Measurements from ENCODE around the gene CCDC33.

The CCDC33 gene

DNA sequence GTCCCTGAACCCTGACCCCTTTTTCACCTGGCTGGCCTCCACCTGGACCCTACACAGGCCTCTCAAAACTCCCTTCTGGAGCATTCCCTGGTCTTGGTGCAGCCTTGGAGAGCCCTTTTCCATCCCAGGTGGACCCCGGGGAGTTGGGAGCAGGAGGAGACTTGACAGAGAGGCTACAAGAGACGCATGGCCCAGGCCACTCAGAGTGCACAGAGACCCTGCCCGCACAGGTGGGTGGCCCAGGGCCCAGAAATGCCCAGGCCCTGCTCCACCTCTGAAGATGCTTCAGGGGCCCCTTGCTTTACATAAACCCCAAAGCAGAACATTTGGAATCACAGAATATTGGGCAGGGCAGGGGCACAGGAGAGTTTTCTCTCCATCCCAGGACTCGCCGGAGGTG, 97.0 kb downstream of the CCDC33 start:
- no peaks in the 10 kb centered on the region for H3K4me1 ChIP-seq
- no peak overlapping the region for H3K27ac ChIP-seq
- TF ChIP-seq, protein P1, sequence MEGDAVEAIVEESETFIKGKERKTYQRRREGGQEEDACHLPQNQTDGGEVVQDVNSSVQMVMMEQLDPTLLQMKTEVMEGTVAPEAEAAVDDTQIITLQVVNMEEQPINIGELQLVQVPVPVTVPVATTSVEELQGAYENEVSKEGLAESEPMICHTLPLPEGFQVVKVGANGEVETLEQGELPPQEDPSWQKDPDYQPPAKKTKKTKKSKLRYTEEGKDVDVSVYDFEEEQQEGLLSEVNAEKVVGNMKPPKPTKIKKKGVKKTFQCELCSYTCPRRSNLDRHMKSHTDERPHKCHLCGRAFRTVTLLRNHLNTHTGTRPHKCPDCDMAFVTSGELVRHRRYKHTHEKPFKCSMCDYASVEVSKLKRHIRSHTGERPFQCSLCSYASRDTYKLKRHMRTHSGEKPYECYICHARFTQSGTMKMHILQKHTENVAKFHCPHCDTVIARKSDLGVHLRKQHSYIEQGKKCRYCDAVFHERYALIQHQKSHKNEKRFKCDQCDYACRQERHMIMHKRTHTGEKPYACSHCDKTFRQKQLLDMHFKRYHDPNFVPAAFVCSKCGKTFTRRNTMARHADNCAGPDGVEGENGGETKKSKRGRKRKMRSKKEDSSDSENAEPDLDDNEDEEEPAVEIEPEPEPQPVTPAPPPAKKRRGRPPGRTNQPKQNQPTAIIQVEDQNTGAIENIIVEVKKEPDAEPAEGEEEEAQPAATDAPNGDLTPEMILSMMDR (IDR thresholded peaks at IDR 0.05): no peak
- H3K9me3 ChIP-seq (ENCODE audit: control insufficient read depth, low read length): no peaks in the 10 kb centered on the region
- no peaks in the 10 kb centered on the region for H3K27me3 ChIP-seq (ENCODE audit: control insufficient read depth, insufficient read depth, low read length)
- no peak overlapping the region for H3K4me3 ChIP-seq (ENCODE audit: low read depth, low read length)
- no peak overlapping the region for H2AFZ ChIP-seq
- H3K79me2 ChIP-seq: no peaks in the 10 kb centered on the region
- H3K36me3 ChIP-seq (ENCODE audit: control insufficient read depth, insufficient read depth, low read length): no peaks in the 10 kb centered on the region
- no peak overlapping the region for H3K9ac ChIP-seq
- no peak overlapping the region for H3K4me2 ChIP-seq (ENCODE audit: low read length)

DNA sequence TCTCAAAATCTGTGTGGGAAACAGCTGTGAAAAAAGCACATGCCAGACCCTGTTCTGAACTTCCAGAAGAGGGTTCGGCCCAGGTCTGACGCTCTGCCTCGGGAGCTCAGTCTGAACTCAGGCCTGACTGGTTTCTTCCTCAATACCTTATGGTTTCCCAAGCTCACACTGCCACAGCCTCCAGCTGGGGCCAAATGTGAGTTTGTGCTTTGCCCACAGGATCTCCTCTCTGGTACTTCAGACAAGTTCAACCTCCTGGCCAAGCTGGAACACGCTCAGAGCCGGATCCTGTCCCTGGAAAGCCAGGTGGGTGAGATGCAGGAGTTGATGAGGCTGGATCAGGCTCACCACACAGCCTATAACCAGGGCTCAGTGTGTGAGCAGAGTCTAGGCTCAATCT, 97.5 kb downstream of the CCDC33 start:
- no peak overlapping the region for H3K4me2 ChIP-seq (ENCODE audit: low read length)
- H3K79me2 ChIP-seq: no peaks in the 10 kb centered on the region

DNA sequence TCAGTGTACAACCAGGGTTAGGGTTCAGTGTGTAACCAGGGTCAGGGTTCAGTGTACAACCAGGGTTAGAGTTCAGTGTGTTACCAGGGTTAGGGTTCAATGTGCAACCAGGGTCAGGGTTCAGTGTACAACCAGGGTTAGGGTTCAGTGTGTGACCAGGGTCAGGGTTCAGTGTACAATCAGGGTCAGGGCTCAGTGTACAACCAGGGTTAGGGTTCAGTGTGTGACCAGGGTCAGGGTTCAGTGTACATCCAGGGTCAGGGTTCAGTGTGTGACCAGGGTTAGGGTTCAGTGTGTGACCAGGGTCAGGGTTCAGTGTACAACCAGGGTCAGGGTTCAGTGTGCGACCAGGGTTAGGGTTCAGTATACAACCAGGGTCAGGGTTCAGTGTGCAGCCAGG, 98.0 kb downstream of the CCDC33 start:
- Histone ChIP-seq H3K4me2 (ENCODE audit: low read length) (no peak overlapping the region), H3K9ac (no peak overlapping the region), H3K79me2 (no peaks in the 10 kb centered on the region), H3K27me3 (ENCODE audit: control insufficient read depth, insufficient read depth, low read length) (no peaks in the 10 kb centered on the region), H3K27ac (no peak overlapping the region), H3K4me3 (ENCODE audit: low read depth, low read length) (no peak overlapping the region), H2AFZ (no peak overlapping the region), H3K36me3 (ENCODE audit: control insufficient read depth, insufficient read depth, low read length) (no peaks in the 10 kb centered on the region), H3K9me3 (ENCODE audit: control insufficient read depth, low read length) (no peaks in the 10 kb centered on the region), H3K4me1 (no peaks in the 10 kb centered on the region)
- TF ChIP-seq, protein P1 (IDR thresholded peaks at IDR 0.05): no peak

More for the DNA sequence above, 97.5 kb downstream of the CCDC33 start:
- TF ChIP-seq, protein P1 (IDR thresholded peaks at IDR 0.05): no peak
- Histone ChIP-seq H3K27ac (no peak overlapping the region), H3K27me3 (ENCODE audit: control insufficient read depth, insufficient read depth, low read length) (no peaks in the 10 kb centered on the region), H3K4me1 (no peaks in the 10 kb centered on the region), H3K9ac (no peak overlapping the region), H3K4me3 (ENCODE audit: low read depth, low read length) (no peak overlapping the region), H2AFZ (no peak overlapping the region), H3K36me3 (ENCODE audit: control insufficient read depth, insufficient read depth, low read length) (no peaks in the 10 kb centered on the region), H3K9me3 (ENCODE audit: control insufficient read depth, low read length) (no peaks in the 10 kb centered on the region)

DNA sequence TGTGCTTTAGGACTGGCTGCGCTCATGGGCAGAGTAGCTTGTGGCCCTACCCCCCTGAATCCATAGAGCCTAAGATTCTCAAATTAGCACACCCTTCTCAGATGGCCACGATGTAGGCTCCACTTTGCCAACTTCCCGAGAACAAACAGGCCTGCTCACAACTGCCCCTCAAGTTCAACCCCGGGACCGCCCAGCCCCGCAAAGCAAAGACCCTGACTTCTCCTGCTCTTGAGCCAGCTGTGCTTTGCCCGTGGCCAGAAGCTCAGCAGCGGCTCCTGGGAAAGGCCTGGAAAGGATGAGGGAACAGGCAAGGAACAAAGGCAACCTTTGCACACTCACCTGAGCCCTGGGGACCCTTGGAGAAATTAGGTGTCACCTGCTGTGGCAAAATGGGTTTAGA, 99.3 kb downstream of the CCDC33 start:
- Histone ChIP-seq H3K79me2 (no peaks in the 10 kb centered on the region), H3K4me3 (ENCODE audit: low read depth, low read length) (no peak overlapping the region), H3K36me3 (ENCODE audit: control insufficient read depth, insufficient read depth, low read length) (no peaks in the 10 kb centered on the region), H3K27me3 (ENCODE audit: control insufficient read depth, insufficient read depth, low read length) (no peaks in the 10 kb centered on the region), H3K9ac (no peak overlapping the region), H3K27ac (no peak overlapping the region), H2AFZ (no peak overlapping the region), H3K4me1 (no peaks in the 10 kb centered on the region), H3K9me3 (ENCODE audit: control insufficient read depth, low read length) (no peaks in the 10 kb centered on the region), H3K4me2 (ENCODE audit: low read length) (no peak overlapping the region)
- TF ChIP-seq, protein P1 (IDR thresholded peaks at IDR 0.05): no peak

Data from parathyroid adenoma (tissue), 2 donors.